NCI-H2081 treated with DMSO at 0.1 percent for 48 hours (cell line): Measurements from ENCODE around the gene SLC1A4.
"Not testable (repeated sequence)": the region's sequence is repeated elsewhere in the genome, so short reads cannot be mapped to it uniquely, and the experiment has no call there.

Experiments used
- DNase-seq: peaks from one replicate; lab custom pipeline; 2025; lab: John Stamatoyannopoulos, UW

SLC1A4 gene

DNA sequence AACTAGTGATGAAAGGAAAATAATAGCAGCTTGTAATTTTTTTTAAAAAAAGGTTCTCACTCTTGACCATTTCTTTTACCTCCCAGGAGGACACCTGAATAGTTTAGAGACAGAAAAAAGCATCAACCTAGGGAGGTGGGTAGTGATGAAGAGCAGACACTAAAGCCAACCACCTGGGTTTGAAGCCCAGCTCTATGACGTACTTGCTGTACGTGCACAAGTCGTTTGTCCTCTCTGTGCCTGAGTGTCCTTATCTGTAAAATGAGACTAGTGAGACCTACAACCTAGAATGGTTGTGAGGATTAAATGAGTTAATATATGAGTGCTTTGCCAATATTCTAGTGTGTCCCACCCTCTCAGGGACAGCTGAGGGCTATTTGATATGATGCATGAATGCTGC, 5.8 kb downstream of the SLC1A4 start:
- no peak for DNase-seq

DNA sequence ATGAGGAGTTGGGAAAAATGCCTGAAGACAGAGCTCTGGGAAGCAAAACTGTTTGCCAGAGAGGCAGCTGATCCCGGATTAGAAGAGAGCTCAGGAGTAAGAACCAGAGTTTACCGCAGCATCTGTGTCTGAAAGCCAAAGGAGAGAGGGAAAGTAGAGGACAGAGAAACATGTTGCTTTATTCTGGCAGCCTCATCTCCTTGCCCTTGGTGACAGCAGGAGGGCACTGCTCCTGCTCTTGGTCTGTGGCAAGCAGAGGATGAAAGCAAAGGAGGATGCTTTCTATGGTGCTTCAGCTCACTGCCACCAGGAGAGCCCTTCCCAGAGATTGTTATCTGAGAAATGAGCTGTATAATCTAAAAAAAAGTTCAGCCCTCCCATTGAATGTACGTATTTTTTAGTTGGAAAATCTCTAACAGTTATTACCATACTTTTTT, 7.7 kb downstream of the SLC1A4 start:
- no peak for DNase-seq

DNA sequence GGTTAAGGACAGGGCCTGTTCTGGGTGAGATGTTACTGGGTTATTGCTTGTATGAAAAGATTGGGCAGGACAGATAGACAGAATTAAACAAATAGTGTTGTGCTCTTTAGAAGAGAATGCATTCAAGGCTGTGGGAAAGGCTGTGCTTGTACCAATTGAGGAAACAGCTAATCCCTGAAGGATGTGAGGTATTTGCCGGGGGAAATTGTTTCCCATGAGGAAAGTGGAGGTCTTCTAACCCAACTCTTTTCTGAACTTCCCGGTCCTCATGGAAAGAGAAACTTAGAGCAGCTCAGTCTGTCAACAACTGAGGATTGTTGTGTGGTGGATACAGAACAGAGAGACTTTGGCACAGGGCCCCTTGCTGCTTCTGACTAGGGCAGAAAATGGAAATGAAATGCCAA, 9.5 kb downstream of the SLC1A4 start:
- DNase-seq = no peak

DNA sequence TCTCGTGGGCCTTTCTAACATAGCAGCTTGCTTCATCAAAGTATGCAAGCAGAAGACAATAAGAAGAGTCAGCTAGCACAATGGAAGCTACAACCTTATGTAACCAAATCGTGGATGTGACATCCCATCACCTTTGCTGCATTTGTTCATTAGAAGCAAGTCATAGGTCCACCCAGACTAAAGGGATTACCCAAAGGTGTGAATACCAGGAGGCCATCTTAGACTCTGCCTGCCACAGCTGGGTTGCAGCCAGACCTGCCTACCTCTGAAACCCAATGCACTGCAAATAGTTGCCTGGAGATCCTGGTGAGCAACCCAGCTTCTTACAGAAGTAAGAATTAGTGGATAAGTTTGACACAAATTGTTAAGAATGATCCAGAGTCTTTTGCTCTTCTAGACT, 10.6 kb downstream of the SLC1A4 start:
- no peak for DNase-seq

DNA sequence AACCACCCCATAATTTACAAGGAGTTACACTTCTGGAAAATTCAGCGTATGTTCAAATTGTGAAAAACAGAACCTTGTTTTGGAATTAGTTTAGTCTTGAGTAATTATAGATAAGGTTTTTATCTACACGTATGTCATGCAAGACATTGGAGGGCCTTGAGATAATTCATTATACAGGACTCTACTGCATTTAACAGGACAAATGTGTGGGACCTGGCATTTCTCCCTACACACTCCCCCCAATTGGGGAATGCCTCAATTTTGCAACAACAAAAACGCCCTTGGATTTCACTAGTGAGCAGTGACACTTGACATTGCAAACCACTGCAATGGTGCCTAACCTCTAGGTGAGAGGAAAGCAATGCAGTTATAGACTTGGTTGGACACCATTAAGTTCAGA, 11.4 kb downstream of the SLC1A4 start:
- no peak for DNase-seq

DNA sequence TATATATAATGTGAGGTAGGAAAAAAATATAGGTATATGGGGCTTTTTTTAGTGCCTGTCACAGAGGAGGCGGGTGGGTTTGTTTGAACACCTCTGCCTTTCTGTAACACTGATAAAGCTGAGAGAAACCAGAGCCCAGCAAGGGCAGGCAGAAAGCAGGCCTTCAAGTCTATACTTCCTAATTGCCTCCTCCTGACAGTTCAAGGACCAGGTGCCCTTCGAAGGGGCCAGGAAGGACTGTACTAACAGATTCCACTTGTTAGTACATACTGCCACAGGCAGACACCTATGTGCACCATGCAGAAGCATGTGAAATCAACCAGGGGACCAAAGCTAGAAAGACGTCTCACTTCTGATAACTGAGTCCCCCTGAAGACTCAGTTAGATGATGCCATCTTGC, 13.8 kb downstream of the SLC1A4 start:
- DNase-seq = no peak

DNA sequence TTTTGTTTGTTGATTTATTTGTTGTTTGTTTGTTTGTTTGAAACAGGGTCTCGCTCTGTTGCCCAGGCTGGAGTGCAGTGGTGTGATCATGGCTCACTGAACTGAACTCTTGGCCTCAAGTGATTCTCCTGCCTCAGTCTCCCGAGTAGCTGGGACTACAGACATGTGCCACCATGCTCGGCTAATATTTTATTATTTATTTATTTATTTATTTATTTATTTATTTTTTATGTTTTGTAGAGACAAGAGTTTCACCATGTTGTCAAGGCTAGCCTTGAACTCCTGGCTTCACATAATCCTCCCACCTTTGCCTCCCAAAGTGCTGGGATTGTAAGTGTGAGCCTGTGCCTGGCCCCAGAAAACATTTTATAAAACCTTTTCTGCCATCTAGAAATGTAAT, 15.0 kb downstream of the SLC1A4 start:
- not testable (repeated sequence) for DNase-seq

DNA sequence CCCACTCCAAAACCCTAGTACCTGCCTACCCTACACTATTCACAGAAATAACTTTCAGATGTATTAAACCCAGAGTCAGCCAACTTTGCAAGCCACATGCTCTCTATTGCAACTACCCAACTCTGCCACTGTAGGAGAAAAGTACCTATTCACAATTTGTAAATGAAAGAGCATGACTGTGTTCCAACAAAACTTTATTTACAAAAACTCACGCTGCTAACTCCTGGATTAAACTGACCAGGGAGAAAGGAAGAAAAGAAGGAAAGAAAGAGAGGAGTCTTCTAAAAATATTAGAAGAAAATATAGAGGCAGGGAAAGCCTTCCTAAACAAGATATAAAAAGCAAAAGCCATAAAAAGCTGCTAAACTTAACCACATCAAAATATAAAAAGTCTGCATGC, 24.6 kb downstream of the SLC1A4 start:
- DNase-seq = no peak

DNA sequence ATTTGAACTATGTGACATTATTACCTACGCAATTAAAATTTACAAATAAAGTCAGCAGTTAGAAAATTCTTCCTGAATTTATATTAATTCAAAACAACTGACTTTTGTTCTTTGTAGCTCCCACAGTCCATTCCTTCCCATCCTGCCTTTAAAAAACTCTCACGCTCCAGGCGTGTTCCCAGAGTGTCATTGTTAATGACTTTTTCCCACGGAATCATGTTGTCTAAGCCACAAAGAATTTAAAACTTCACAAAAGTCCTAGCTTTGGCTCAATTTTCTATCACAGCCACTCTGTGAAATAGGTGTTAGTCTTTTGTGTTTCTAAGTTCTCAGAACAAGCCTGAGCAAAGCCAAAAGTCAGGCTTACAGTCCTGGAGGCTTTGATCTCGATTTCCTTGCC, 26.5 kb downstream of the SLC1A4 start:
- no peak for DNase-seq

DNA sequence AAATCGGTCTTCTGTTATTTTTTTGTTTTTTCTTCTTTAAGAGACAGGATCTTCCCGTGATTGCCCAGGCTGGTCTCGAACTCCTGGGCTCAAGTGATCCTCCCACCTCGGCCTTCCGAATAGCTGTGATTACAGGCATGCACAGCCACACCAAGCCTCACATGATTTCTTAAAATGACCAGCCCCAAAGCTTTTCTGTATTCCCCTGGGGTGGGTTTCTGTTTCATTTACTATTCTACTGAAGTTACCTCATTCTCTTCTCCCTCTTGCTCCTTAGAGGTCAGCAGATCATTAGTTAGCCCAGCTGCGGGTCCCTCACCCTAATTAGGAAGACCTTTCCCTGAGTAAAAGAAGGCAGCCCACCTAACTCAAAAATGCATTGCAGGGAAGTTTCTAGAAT, 27.6 kb downstream of the SLC1A4 start:
- no peak for DNase-seq

DNA sequence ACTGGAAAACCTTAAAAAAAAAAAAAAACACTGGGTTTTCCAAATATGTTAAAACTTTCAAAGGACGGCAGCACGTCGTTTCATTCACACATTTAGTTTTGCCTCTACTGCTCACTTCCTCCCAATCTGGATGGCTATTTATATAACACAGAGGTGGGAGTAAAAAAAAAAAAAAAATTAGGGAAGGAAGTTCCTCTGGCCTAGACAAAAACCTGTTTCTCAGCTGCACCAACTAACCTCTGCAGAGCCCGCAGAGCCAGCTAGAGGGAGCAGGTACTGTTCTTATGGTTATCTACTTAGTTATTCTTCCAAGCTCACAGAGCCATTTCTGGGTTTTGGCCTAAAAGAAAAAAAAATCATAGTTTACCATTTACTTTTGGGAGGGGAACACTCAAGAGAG, 28.1 kb downstream of the SLC1A4 start:
- no peak for DNase-seq

DNA sequence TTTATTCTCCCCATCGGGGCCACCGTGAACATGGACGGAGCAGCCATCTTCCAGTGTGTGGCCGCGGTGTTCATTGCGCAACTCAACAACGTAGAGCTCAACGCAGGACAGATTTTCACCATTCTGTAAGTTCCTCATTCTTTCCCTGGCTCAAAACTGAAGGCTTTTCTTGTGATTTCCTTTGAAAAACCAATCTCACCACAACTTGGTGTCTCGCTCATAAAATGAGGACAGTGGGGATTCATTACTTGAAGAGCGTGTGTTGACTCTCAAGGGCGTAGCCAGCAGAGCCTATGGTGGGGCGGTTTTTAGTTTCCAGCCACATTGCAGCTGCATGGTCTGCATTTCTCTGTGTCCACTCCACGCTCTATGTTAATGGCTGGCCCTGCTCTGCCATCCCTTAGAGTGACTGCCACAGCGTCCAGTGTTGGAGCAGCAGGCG, 29.0 kb downstream of the SLC1A4 start:
- DNase-seq = no peak

DNA sequence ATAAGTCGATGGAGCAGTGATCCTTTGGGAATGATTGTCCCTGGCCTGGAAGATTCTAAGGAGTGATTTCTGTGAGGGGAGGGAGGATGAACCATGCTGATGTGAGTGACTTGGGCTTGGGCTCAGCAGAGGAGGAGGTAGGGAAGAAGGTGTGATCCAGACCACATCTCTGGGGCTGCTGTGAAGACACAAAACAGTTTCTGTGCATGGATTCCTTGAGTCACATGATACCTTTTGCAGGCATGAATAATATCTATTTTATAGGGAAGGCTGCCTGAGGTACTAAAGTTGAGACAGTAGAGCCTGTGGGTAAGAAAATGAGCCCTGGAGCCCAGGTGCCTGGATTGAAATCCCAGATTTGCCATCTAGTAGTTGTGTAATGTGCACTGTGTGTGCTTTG, 29.8 kb downstream of the SLC1A4 start:
- no peak for DNase-seq

DNA sequence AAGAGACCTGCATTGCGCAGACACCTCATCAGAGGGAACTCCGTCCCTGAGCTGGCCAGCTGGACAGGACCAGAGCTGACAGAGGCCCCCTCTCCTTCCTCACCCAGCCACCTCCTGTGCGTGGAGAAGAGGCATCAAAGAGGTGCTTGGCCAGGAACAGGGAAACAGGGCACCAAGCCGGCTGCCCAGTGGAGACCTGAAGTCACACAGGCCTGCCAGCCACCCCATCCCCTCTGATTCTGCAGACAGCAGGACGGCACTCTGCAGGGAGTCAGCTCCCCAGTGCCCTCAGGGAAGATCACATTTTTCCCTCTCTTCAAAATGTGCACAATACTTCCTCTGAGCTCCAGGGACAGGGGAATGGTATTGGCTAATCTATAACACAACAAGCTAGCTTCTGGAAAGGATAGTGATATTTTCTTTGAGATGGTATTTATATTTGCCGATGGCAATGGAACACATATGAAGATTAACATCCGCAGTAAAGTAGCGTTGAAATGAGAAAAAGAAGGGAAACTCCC, 30.5 kb downstream of the SLC1A4 start:
- DNase-seq = no peak

DNA sequence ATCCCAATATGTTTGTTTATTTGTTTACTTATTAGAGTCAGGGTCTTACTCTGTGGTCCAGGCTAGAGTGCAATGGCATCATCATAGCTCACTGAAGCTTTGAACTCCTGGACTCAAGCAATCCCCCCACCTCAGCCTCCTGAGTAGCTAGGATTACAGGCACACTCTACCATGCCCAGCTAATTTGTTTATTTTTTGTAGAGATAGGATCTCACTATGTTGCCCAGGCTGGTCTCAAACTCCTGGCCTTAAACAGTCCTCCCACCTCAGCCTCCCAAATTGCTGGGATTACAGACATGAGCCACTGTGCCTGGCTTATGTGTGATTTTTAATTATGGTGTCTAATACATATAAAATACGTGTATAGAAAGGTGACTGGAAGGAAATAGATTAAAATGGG, 31.1 kb downstream of the SLC1A4 start:
- DNase-seq = not testable (repeated sequence)

DNA sequence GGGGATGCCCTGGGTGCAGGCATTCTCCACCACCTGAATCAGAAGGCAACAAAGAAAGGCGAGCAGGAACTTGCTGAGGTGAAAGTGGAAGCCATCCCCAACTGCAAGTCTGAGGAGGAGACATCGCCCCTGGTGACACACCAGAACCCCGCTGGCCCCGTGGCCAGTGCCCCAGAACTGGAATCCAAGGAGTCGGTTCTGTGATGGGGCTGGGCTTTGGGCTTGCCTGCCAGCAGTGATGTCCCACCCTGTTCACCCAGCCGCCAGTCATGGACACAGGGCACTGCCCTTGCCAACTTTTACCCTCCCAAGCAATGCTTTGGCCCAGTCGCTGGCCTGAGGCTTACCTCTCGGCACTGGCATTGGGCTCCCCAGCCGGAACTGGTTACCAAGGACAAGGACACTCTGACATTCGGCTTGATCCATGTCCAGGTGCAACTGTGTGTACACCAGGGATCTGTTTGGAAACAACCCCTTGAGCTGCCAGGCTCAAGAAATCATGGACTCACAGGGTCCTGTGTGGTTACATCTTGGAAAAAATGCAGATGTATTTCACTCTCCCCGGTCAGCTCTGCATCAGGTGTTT, 31.8 kb downstream of the SLC1A4 start:
- no peak for DNase-seq

DNA sequence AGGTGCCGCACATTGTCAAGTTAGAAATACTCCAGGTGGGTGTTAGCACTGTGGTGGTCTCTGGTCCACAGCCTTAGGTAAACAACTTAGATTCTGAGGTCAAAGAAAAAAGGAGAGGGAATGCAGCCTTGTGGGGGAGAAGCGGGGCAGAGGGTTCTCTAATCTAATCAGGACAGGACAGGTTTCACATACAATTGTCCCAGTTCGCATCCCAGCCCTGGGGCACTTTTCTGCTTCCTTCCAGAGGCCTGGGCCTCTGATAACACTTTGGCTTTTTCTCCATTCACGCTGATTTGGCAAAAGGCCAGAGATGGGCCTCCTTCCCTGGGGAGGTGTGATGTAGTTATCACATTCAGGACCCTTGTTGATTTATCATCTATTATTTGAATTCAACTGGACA, 32.5 kb downstream of the SLC1A4 start:
- no peak for DNase-seq

DNA sequence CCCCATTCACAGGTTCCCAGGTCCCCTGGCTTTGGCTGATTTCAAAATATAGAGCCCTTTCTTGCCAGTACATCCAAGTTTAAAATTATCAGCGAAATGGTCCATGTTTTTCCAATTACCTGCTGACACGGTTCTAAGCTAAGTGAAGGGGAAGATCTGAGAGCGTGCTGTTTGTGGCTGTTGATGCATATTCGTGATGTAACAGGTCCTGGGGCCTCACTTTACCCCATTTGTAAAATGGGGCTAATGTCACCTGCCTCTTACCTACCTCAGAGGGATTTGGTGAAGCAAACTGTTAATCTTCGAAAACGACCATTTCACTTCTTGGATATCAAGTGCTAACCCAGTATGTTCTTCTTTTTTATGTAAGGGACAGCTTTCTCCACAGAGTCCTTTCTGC, 33.0 kb downstream of the SLC1A4 start:
- no peak for DNase-seq

DNA sequence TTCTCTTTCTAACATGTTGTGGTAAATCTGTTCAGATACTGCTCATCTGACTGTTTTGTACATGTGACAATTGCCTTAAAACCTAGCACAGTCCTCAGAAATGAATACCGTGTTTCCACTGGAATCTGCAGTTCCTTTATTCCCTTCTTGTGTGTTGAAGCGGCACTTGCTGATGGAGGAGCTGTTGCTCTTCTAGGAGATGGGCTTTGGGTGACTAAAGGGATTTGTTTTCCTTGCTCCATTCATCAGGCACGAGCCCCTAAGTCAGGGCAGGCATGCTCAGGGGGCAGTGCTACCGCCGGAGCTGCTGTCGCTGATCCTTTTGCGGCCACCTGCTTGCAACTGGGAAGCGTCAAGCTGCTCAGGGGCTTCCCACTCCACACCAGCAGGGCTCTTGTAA, 34.5 kb downstream of the SLC1A4 start:
- DNase-seq = no peak

DNA sequence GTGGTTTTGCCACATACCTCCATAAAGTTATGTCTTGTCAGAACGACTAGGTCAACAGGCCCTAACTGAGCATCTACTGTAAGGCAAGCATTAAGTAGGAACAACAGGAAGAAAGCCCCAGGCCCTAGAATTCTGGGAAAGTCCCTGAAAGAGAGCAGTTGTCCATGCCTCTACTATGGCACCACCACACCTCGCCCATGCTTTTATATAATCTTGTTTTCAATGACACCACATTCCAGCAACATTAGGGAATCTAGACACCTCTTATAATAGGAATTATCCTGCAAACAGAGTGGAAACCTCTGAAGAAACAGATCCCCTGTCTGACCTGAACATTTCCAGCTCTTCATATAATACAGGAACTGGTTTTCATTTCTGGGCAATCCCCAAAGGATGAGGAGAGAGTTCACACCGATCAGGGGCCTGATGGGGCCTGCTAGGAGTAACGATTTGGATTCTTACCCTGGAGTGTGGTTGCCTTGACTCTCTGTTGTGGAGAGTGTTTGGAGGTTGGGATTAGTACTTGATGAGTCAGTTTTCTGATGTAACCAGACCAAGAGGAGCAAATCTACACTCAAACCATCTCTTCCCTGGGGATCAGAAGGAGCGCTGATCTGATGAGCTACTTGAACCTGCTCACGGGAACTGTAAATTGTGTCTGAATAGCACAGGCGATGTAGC, 35.1 kb downstream of the SLC1A4 start:
- DNase-seq = no peak

DNA sequence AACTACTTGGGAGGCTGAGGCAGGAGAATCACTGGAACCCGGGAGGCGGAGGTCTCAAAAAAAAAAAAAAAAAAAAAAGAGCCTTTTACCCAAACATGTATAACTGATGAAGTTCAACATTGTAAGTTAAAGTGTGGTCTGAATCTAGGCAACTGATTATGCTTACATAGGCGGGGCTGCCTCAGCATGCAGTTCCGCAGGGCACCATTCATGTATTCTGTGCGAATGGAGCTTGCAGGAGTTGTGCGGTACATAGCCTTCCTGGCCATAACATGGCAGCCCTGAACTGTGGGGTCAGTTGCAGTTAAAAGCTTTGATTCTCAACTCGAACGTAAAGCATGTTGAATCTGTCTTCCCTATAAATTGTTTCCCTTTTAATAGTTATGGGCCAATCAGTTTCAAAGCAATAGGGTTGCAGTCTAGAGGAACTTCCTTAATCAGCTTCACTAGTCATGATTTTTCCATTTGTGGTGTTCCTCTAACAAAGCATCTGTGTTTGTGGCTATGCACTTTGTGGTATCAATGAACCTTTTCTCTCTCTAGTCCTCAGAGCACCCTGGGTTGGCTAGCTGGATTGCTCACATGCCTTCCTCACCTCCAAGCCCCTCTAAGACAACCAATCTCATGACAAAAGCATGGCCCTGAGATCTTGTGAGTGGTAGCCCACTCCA, 36.4 kb downstream of the SLC1A4 start:
- DNase-seq = no peak

DNA sequence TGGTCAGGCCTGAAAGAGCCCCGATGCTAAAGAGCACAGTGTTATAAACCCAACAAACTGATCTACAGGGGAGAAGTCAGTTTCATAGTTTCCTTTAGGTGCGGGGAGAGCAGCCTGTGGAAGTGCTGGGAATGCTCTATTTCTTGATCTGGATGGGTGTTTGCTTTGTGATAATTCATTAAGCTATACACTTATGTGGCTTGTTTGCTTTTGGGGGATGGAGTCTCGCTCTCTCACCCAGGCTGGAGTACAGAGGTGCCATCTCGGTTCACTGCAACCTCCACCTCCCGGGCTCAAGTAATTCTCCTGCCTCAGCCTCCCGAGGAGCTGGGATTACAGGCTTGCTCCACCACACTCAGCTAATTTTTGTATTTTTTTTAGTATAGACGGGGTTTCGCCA, 37.0 kb downstream of the SLC1A4 start:
- DNase-seq = no peak

DNA sequence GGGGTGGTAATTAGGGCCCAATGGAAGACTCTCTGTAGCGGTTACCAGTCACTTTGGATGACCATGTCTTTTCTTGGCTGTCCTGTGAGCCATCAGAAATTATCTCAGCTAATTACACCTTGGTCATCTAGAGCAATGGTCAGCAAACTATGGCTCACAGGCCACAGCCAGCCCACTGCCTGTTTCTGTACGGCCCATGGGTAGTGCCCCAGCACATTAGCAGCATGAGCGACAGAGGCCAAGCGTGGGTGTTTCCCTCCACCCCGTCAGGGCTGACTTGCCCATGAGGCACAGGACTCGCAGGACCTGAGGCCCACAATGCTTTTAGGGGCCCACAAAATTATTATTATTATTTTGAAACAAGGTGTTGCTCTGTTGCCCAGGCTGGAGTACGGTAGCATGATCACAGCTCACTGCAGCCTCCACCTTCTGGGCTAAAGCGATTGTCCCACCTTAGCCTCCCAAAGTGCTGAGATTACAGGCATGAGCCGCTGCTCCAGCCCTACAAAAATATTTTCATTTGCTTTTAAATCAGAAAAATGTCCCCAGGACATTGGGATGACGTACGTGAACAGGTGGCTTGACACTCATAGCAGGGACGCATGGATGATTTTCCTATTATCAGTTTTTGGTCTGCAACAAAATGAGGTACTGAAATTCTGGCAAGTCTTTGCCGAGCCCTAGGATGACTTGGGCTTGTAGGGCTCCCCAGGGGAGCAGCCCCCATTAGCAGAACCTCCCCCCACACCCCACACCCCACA, 37.7 kb downstream of the SLC1A4 start:
- DNase-seq = no peak
